HPDE6-E6E7 (cell line): ENCODE data around the gene RMRP.
A peak's percentile ranks its signal among the peaks of the same experiment; 100 is the strongest.
"Not testable (repeated sequence)": the region's sequence is repeated elsewhere in the genome, so short reads cannot be mapped to it uniquely, and the experiment has no call there.

ENCODE experiments used
- DNase-seq: peaks from one replicate; pipeline ENCODE4 v3.0.0; 2011; ENCODE audit warnings: missing footprints; ENCODE audit errors: extremely low spot score

The RMRP gene

DNA sequence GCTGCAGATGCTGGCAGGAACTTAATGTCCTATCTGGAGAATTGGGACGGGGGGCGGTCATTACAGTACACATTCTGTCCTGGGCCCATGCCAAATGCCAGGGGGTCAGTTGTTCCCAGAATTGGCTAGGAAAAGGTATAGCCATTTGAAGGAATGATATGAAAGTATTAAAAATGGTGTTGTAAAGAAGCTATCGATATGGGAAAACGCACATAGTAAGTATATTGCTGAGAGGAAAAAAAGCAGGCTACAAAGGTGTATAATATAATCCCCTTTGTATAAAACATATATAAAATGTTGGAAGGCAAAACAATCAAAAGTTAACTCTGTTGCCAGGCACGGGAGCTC is 7.6 kb upstream of the RMRP start:
- no peak for DNase-seq

DNA sequence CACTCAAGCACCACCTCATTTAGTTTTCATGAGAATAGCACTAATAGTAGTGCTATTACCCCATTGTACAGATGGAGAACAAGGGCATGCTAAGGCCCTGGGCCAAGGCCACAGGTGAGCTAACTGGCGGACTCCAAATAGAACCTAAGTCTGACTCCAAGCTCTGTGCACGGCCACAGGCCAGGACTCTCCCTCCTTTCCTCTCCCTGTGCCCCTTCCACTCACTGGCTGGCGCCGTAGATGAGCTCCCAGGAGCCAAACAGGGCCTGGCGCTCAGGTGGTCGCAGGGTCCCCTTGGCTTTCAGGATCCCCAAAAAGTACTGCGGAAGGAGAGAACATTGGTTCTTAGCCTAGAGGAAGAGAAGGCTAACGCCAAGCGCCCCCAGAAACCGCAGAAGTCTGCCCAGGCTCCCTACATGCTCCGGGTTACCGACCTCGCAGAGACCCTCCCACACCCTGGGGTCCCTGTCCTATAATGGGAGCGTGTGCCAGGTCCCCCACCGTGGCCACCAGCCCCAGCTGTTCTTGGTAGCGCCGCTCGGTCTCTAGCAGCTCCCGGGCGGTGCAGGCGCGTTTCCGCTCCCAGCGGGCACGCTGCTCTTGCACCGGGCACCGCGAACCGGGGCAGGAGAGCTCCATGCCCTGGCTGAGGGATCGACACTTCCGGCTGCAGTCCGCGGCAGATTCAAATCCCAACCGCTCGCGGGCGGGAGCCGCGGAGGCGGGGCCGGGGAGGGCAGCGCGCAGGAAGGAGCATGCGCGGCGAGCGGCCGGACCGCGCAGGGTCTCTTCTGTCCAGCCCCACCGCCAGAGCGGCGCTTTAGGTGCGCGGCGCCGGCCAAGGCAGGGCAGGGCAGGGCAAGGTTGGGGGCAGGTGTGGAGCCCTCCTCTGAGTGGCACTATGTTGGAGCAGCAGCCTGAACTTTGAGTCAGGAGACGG is 7.0 kb upstream of the RMRP start, which contains the start of gene ARHGEF39:
TSS of gene ARHGEF39 (minus strand) at position 665 of the 940 bp plus-strand sequence. CDS start at position 639, 26 bp downstream.
- peak; percentile 84 for DNase-seq

DNA sequence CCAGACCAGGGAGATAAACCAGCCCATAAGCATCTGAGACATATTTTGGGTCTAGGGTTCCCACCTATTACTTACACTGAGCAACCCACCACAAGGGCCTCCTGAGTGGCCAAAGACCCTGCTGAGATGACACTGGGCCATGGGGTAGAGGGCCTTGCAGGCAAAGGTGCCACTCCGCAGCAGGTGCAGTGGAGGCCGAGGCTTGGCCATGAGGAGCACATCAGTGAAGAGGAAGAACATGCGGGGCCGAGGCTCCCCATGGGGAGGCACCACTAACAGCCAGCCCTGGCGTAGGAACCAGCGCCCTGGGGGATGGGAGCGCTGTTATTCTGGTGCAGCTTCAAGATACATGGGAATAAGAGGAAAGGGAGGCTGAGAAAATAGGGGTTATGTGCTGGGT is 4.6 kb upstream of the RMRP start:
- no peak for DNase-seq

DNA sequence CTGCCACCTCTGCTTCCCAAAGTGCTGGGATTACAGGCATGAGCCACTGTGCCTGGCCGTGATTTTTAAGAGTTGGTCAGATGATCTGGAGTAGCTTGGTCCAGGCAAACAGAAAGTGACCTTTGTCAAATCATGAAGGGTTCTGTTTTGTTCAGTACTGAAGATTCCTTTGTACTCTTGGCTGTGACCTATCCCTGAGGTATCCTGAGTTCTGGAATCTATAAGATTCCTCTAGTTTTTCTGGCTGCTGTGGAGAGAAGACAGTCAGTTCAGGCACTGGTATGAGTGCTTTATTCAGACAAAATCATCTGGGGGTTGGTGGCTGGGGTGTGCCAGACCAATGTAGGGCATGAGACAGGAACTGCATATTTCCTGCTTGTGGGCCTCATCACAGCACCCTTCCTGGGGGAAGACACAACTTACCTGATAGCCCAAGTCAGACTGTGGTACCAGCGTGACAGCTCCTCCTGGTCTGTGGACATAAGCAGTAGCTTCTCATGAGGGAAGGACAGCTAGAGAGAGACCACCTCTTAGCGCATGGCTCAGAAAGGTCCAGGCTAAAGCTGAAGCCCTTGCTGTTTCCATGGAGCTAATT is 4.0 kb upstream of the RMRP start:
- no peak for DNase-seq

DNA sequence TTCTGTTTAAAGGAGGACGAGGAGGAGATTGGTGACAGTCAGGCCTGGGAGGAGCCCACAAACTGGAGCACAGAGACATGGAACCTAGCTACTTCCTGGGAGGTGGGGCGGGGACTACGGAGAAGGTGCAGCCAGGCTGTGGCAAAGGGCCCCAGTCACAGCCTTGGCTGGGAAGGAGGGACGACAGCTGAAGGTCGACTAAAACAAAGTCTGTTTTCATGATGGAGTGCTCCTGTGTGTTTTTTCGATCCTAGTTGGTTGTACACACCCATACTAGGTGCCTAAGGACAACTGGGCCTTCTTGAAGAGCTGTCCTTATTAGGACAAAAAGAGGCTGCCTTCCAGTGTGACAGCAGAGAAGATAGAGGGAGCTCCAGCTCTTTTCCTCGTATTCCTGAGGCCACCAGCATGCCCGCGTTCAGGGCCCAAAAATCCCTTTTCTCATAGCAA is 3.2 kb upstream of the RMRP start:
- no peak for DNase-seq

DNA sequence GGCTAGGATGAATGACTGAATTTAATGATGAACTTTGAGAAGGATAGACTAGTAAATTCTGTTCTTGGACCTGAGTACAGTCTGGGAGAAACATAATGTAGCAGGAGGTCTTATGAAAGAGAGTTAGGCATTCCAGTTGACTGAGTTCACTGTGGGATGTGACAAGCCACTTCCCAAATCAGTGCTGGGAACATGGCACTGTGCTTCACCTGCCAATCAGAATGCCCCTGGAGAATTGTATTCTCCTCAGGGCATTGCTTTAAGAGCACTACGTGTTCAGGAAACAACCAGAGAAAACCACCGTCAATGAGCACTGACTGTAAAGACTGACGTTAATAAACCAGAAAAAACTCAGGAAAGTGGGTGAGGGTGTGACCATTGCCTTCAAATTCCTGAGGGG is 1.5 kb upstream of the RMRP start:
- no peak for DNase-seq

DNA sequence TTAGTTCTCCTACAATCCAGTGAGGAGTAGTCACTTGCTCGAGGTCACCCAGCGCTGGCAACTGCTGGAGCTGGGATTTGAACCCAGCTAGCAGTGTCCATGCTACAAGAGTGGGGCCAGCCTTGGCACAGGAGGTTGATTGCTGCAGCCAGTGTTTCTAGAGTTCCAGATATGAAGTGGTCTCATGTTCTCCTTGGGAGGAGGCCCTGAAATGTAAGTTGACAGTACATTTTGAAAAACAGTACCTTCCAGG is 1.1 kb upstream of the RMRP start:
- no peak for DNase-seq

DNA sequence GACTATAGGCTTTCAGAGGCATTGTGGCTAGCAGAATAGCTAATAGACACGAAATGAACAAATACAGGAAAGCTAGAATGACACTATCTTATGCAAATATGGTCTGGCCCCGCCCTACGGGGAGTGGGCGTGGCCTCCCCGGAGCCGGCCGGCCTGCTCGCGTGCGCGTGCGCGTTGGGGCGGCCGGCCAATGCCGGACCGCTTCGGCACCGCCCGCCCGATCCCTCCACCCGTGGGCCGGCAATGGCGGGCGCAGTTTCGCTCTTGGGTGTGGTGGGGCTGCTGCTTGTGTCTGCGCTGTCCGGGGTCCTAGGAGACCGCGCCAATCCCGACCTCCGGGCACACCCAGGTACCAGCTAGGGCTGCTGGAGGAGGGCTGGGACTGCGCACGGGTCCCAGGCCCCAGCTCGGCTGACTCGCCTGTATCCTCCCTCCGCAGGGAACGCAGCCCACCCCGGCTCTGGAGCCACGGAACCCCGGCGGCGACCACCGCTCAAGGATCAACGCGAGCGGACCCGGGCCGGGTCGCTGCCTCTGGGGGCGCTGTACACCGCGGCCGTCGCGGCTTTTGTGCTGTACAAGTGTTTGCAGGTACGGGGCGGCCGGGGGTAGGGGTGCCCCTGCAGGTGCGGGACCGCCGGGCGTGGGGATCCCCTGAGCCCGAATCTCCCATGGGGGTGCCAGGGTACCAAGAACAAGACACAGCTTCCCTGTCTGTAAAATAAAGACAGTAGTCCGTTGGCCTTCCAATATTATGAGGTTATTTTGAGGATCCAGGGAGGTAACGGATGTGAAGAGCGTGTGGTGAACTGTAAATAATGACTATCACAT is 533 bp upstream of the RMRP start, which contains the start of gene CCDC107:
TSS of gene CCDC107 (plus strand) at position 156 of the 831 bp plus-strand sequence. CDS start at position 244, 88 bp downstream.
- DNase-seq = peak; percentile 80

DNA sequence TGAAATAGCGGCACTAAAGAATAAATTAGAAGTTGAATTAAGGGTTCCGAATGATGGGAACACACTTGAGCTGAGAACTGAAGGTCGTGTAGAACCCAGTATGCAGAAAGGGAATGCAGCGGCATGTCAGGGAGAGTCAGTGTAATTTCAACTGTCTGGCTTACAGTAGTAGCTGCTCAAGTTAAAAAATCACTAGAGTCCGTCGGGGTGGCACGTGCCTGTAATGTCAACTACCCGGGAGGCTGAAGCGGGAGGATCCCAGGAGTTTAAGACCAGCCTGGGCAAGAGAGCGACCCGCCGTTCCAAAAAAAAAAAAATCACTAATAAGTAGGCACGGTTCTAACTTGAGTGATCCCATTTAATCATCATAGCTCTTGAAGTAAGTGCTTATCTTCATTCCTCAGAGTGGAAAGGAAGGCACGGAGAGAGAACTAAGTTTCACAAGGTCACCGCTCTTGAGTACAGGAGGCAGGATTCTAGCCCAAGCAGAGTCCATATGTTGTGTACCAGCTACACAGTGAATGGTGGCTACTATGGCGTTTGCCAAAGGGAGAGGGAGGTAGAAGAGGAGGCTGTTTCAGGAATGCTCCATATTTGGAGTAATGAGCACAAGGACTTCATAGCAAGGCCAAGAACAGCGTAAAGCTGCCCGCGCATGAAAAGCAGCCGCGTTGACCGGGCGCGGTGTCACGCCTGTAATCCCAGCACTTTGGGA is 831 bp downstream of the RMRP start:
- no peak for DNase-seq

DNA sequence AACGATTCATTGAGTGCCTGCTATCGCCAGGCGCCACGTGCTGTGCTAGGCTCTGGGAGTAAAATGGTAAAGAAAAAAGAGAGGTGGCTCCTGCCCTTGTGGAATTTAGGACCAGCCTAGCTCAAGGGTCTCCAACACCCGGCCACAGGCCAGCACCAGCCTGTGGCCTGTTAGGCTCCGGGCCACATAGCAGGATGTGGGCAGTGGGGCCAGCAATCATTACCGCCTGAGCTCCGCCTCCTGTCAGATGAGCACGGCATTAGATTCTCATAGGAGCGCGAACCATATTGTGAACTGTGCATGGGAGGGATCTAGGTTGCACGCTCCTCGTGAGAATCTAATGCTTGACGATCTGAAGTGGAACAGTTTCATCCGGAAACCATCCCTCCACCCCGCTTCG is 1.5 kb downstream of the RMRP start:
- DNase-seq = no peak

DNA sequence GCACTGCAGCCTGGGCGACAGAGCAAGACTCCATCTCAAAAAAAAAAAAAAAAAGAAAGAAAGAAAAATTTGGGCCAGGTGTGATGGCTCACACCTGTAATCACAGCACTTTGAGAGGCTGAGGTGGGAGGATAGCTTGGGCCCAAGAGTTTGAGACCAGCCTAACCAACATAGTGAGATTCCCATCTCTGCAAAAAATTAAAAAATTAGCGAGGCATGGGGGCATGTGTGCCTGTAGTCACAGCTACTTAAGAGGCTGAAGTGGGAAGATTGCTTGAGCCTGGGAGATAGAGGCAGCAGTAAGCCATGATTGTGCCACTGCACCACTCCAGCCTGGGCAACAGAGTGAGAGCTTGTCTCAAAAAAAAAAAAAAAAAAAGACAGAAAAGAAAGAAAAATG is 4.2 kb downstream of the RMRP start:
- no peak for DNase-seq

DNA sequence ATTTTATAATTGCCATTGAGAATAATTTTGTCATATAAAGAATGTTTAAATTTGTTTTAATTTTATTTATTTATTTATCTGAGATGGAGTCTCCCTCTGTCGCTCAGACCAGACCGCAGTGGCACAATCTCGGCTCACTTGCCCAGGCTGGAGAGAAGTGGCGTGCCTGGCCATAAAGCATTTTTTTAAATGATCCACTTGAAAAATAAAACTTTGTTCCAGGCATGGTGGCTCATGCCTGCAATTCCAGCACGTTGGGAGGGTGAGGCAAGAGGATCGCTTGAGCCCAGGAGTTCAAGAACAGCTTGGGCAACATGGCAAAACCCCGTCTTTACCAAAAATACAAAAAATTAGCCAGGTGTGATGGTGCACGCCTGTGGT is 5.0 kb downstream of the RMRP start:
- no peak for DNase-seq

DNA sequence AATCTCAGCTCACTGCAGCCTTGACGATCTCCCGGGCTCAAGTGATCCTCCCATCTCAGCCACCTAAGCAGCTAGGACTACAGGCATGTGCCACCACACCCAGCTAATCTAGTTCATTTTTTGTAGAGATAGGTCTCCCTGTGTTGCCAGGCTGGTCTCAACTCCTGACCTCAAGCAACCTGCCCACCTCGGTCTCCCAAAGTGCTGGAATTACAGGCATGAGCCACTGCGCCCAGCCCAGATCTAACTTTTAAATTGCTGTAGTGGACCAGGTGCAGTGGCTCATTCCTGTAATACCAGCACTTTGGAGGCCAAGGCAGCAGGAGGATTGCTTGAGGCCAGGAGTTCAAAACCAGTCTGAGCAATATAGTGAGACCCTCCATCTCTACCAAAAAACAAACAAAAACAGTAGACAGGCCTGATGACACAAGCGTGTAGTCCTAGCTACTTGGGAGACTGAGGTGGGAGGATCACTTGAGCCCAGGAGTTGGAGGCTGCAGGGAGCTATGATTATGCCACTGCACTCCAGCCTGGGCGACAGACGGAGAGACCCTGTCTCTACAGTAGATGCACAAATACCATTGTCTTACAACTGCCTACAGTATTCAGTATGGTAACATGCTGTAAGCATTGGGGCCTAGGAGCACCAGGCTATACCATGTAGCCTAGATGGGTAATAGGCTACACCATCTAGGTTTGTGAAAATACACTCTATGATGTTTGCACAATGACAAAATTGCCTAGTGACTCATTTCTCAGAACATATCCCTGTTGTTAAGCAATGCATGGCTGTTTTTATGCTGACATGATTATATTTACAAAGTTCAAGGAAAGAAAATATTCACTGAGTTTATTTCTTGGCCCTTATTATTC is 5.6 kb downstream of the RMRP start:
- no peak for DNase-seq

DNA sequence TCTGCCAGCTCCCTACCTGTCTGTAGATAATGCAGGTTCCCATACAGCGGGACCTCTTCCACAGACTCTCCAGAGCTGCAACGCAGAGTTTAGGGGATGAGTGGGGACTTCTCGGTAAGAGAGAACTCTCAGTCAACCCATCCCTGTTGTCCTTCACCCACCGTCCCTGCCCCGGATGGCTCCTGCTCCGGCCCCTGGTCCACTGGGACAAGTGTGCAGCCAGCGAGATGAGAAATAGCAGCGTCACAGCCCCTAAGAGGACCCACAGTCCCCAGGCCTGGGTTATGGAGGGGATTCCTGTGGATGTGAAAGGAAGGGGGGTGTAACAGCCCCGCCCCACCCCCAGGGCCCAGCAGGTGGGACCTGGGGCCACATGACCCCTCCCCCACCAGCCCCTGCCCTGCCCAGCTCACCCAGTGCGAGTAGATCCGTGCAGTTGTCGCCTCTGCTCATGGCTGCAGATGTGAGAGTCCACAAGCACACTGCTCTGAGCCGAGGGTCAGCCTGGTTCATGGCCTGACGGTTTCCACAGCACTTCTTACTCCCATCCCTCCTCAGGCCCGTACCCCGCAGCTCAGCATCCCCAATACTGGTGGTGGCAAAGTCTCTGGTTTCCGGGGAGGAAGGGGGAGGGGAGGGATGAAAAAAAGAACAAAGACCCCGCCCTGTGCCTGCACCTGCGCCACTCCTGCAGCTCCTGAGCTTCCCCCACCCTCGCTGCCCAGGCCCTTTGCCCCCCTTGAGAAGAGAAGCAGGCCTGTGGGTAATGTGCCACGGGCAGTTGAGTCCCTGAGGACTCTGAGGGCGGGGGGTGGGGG is 7.3 kb downstream of the RMRP start, which contains the start of gene SIT1:
TSS of gene SIT1 (minus strand) at position 591 of the 818 bp plus-strand sequence. CDS start at position 513, 78 bp downstream.
- no peak for DNase-seq

DNA sequence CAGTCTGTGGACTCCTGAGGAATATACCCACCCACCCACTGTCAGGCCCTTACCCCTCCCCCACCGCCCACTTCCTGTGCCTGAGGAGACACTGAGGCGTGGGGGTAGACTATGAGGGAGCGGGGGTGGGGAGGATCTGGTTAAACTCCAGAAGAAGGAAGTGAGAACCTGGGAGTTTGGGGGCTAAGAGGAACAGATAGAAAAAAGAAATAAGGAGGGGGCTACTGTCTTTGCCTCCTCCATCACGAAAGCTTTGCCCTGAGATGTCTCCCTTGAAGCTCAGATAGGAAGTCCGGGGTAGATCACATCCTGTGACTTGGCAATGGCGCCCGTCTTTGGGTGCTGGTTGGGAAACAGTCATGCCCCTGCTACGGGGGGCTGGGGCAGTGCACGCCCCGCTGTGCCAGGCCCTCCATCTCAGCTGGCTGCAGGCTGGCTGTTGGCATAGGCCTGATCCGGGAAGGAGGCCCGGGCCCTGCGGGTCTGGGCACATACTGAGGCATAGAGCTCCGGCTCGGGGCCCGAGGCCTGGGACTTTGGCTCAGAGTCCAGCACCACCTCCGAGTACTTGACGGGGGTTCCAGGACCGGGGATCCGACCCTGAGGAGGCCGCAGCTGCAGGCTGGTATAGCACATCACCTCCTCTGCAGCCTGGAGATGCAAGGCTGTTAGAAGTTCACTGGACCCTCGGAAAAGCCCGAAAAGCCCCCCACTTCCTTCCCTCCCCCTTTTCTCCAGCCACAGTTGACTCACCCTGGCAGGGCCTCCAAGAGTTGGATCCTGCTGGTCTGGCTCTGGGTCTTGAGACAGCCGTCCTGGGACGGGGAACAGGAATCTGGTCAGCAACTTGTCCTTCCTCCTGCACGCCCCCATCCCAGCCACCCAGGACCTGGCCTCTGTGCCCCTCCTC is 8.1 kb downstream of the RMRP start:
- no peak for DNase-seq

DNA sequence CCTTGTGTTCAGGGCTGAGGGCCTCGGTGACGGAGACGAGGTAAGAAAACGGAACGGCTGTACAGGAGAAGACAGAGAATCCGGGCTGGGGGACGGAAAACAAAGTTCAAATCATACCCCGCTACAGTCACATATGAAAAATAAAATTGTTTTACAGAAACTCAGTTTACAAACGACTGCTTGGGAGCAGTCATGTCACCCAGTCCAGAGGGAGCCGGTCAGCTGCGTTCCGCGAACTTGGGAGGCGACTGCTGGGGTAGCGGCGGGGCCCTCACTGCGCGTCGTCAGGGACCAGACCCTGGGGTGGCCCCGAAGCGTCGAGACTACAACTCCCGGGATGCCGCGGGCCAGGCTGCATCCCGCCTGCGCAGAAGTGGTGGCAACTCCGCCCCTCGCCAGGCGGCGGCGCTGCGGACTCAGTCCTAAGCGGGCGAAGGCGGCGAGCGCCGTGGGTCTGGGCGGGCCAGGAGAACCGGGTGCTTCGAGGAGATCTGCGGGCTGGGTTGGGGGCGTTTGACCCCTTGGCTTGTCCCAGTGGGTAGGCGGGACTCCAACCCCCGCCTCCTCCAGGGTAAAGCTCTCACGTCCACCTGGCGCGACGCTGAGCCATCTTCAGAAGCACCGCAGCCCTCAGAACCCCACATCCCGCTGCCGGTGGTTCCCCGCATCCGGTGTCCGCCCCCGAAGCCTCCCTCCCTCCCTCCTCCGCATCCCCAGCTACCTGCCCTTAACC is 11.1 kb downstream of the RMRP start:
- DNase-seq = peak; percentile 91

DNA sequence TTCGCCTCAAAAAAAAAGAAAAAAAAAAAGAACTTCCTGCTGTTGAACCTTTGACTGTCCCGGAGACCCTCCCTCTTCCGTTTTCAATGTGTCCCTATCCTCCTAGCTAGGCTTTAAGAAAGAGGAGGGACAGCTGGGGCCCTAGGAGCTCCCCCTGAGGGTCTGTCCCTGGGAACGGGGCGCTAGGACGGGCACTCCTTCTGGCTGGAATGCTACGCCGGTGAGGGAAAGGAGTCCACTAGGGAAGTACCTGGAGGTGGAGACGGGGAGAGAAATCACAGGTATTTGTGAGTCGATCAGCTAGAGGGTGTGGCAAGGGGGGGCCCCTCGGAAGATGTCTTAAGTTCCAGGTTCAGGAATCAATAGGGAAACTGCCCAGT is 11.7 kb downstream of the RMRP start:
- peak; percentile 91 for DNase-seq

DNA sequence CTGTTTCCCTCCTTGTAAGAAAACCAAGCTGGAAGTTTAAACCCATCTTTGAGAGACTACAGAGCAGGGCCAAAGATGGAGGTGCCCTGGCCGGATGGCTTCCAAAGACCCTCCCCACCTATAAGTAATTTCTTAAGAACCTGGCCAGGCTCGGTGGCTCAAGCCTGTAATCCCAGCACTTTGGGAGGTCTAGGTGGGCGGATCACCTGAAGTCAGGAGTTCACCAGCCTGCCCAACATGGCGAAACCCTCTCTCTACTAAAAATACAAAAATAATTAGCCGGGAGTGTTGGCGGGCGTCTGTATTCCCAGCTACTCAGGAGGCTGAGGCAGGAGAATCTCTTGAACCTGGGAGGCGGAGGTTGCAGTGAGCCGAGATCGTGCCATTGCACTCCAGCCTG is 12.1 kb downstream of the RMRP start:
- not testable (repeated sequence) for DNase-seq
